UCSD-AML1 (cell line): ENCODE results near the gene VPS41.

Source experiments
- DNase-seq: peaks from one replicate; lab custom pipeline; 2025; ENCODE audit not compliant: unreplicated experiment; lab: John Stamatoyannopoulos, UW

VPS41 gene

DNA sequence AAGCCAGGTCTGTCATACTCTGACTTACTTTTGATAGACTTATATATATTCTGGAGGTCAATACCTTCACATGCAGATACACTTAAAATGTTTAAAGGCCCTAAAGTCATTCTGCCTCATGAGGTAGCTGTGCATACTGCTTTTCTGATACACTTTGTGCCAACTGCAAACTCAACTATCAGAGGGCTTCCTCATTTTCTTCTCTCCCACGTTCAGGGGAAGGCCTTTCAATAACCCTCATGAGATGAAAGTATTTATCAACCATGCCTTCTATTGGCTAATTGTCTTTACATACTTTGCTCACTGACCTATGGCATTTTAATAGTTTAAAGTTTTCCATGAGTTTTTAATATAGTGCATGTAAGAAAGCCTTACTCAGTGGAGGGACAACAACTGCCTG is 165.1 kb downstream of the VPS41 start:
- no peak for DNase-seq

DNA sequence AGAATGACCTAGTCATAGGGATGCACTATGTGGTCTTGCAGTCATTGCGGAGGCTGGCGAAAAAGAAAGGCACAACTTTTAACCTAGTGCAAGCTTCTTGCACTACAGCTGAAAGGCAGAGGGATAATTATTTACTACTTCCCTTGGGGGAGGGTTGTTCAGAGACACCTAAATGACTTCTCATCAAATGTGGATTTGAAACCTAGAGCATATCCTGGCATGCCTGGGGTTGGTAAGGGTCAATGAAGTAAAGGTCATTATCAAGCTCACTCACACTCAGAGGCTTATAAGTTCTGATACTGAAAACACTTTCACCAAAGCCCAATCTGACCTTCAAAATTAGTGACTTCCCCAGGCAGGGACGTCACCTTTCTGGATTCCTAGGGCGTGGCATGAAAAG is 168.9 kb downstream of the VPS41 start:
- no peak for DNase-seq

DNA sequence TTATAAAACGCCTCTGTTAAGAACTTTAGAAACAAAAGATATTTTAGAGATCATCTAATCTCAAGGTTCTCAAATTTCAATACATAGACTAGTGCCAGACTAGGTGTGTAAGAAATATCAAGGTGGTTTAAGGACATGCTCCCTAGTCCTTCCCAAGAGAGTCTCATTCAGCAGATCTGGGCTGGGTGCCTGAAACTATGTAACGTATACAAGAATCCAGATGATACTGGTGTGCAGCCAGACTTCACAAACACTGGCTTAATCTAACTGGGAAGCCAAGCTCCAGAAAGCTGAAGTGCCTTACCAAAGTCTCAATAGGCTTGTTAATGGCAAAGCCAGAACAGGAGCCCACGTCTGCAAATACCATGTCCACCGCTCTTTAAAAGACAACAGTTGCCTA is 172.9 kb downstream of the VPS41 start:
- no peak for DNase-seq

DNA sequence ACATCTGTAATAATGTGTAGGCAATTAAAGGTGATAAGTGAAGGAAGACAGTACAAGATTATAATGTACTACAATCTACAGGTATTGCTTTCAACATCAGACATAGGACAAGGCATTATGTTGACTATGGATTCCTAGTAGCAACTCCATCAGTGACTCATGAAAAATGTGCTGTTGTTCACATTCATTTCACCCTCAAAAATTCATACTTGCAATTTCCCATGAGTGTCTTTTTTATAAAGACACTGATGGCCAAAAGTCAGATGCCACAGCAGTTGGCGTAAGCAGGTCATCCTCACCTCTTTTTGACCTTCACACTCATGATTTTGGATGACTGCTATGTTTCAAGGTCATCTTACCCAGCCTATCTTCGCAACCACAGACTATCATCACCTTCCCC is 177.8 kb downstream of the VPS41 start:
- DNase-seq = no peak

DNA sequence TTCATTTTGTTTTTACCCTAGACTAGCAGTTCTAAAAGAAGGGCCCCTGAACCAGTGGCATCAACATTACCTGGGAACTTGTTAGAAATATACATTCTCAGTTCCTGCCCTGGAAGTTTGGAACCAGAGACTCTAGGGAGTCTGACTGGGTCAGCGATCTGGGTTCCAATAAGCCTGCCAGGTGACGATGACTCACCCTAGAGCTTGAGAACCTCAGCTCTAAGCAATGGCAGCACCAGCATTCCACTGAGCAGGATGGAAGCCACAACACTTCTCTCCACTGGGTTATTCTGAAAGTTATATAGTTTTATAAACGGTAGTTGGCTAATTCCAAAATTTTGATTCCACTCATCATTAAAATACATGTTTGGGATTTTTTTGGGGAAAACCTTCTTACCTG is 180.8 kb downstream of the VPS41 start:
- no peak for DNase-seq

DNA sequence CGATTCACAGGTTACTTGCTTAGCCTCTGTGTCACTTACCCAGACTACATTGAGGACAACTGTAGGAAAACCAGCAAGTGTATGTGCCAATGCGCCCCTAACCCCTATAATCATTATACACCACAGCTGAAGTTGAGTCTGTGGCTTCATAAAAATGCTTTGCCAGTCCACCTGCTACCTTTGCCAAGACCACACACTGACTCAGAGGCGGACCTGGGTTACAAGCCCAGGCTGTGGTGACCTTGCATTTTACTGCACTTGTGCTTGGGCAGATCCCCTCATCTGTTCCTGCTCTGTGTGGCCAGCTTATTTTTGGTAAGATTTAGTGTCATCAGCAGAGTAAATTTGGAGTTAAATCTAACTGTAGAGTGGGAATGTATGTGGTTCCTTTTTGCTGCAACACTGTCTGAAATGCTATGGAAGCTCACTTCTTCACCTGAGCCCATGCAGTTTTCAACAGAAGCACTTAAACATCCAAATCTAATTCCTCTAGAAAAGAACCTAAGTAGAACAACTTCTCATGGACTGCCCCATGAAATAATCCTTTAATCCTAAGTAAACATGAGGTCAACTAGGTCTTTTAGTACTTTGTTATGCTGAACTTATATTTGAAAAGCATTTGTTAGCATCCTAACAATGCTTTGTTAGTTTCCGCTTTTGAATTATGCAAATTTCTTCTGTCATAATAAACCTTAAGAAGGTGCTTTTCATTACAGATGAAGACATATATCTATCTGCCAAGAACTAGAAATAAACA is 181.6 kb downstream of the VPS41 start:
- DNase-seq = no peak

DNA sequence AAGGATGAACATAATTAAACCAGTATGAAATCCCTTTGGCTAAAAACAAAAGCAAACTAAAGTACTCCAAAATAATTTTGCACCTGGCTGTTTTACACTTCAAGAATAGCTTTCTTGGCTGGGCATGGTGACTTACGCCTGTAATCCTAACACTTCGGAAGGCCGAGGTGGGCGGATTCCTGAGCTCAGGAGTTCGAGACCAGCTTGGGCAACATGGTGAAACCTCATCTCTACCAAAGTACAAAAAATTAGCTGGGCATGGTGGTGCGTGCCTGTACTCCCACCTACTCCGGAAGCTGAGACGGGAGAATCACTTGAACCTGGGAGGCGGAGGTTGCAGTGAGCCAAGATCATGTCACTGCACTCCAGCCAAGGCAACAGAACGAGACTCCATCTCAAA is 185.7 kb downstream of the VPS41 start:
- DNase-seq = no peak

DNA sequence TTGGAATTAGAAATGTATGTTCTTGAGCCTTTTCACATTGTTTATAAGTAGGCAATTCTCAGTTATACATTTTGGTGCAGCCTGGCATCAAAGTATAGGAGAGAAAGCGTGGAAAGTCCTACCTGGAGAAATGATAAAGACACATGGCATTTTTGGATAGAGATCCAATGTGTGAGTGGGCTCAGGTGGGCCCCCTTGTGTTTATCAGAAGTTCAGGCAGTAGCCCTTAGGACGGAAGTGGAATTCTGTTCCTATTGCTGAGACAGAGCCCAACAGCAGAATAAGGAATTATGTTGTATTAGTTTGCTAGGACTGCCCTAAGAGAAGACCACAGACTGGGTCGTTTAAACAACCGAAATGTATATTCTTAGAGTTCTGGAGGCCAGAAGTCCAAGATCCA is 192.6 kb downstream of the VPS41 start:
- no peak for DNase-seq

GRCh38 chr7:38709123-38709522 is 199.9 kb downstream of the VPS41 start:
- DNase-seq = no peak

DNA sequence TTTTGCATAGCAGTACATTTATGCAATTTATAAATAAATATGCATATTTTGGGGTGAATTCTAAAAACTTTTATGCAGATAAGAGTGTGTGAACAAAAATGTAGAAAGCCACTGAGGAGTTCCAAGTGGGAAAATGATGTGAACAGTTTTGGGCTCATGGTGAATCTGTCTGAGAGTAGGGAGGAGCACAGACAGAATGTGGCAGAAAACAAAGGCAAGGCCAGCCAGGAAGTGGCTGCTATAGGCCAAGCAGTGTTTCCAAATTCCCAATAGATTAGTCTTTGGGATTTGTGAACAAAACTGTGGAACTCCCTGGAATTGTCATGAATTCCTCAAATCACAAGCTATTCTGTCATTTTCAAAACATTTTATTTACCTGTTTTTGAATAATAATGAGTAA is 204.2 kb downstream of the VPS41 start:
- DNase-seq = no peak

DNA sequence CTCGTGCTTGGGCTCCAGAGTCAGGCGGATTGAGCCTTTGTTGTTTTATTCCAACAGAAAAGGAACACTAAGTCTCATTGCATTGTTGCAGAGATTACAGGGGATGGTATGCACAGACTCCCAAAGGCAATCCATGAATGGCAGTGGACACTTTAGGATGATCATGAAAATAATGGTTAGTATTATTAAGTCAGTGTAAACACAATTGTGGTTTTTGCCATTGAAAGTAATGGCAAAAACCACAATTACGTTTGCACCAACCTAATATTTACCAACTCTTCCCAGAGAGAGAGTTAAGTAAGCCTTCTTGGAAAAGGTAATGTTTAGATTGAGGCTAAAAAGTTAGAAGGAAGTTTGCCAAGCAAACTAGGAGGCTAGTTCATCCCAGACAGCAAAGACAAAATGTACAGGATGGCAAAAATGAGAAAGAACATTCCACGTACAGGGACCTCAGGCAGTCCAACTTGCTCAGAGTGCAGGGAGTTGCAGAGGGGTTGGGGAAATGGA is 204.9 kb downstream of the VPS41 start:
- no peak for DNase-seq

DNA sequence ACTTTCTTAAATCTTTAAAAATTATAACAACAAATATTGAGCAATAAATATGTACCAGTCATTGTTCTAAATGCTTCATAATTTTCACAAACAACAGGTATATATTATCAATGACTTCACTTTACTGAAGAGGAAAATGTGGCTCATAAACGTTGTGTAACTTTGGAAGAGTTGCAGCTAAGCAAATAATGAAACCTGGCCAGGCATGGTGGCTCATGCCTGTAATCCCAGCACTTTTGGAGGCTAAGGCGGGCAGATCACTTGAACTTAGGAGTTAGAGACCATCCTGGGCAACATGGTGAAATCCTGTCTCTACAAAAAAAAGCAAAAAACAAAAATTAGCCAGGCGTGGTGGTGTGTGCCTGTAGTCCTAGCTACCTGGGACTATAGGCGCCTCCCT is 205.9 kb downstream of the VPS41 start:
- no peak for DNase-seq

DNA sequence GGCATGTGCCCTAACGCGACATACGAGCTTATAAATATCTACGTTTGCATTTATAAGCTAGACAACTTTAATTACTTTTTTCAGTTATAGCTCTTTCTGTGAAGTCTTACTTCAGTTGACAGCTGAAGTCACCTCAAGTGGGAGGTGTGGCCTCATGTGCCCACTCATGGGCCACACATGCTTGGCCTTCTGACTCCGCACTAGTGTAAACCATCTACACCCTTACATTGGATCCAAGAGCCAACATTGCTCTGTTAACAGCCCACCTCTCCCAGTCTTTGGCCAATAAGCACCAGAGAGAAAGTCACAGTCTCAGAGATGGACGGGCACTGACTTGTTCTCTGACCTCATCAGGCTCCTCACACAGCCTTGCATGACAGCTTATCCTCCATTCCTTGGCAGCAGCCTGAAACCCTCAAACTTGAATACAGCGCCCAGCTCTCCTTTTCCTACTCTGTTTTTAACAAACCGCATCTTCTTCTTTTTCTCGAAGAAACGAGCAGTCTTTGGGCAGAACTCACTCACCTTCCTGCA is 206.9 kb downstream of the VPS41 start:
- DNase-seq = no peak

GRCh38 chr7:38700116-38700515 is 208.9 kb downstream of the VPS41 start:
- no peak for DNase-seq

DNA sequence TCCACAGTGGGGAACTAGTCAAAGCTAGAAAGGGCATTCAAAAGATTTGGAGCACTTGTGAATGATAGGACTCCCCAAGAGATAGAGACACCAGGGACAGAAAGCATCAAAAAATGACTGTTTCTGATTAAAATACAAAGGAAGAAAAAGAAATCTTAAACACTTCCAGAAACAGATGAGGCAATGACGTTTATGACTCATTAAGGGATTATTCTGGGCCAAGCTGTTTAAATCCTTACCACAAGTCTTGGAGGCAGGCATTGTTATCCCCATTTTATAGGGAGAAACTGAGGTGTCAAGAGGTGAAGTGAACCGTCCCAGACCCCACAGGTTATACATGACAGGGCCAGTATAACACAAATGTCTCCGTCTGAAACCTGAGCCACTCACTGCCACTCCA is 209.5 kb downstream of the VPS41 start:
- no peak for DNase-seq

DNA sequence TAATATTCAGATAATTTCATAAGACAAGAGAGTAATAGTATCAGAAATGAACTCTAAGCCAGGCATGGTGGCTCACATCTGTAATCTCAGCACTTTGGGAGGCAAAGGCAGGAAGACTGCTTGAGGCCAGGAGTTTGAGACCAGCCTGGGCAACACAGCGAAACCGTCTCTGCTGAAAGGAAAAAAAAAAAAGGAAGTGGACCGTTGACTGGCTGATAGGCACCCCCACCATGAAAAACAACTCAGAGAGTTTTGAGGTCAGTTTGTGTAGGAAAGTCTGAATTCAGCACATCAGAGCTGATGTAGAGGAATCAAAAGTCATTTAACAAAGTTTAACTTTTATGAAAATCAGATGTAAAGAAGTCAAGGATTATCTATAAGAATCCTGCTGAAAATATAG is 214.7 kb downstream of the VPS41 start:
- no peak for DNase-seq

GRCh38 chr7:38686888-38687287 is 222.1 kb downstream of the VPS41 start:
- DNase-seq = no peak

DNA sequence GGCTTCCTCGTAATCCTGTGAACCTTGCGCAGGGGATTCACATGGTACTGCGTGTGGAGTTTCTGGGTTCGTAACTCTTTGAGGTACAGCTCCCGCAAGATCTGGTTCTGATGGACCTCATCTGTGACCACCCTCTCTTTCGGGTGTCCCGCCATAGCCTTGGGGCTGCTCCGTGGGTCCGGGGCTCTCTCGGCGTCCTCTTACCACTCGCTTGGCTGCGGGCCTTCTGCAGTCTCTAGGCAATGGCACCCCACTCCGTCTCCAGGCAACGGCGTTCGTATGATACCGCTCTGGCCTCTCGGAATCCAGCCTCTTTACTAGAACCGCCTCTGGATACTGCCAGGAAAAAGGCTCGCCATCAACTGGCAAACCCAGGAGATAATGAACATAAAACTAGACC is 223.1 kb downstream of the VPS41 start:
- DNase-seq = no peak

DNA sequence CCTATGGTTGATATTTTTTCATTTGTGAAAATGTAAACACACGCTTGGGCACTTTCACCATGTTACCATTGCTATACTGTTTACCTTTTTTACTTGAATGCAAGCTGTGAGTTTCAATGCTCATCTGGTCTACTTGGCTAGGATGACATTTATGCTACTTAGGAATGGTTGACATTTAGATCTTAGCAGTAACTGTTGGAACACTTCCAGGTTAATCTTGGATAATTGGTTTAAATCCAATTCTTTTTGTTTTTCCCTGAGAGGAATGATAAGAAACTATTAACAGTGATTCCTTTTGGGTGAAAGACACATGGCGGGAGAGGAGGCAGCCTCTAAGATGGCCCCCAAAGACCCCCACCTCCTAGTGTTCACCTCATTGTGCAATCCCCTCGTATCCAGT is 226.4 kb downstream of the VPS41 start:
- DNase-seq = no peak

DNA sequence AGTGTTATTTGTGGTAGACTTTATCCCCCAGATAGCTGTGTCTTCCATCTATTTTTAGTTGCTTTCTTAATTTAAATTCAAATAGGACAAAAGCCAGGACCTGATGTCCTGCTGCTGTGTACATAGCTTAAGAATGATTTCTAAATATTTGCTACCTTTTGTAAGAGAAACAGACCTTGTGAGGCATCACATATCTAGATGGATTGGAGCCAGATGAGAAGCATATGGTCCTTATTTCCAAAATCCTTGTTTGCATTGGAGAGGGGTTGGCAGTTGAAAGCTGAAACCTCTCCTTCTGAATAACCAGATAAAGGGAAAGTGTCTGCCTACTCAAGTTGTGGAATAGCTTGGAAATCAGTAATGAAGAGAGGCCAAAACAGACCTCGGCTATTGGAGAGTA is 227.1 kb downstream of the VPS41 start:
- DNase-seq = no peak

- DNase-seq = no peak
Observed at GRCh38 chr7:38679419-38679818, 229.6 kb downstream of the VPS41 start.

GRCh38 chr7:38678698-38679054 is 230.3 kb downstream of the VPS41 start:
- no peak for DNase-seq
